Osteoblast (primary cell): Measurements from ENCODE around the gene BIN2. TPM values are rescaled to one million over a fixed set of nuclear protein-coding genes. Genes with fewer than 3 reads are reported as not detected.

Source experiments
- DNase-seq: peaks from one replicate; pipeline ENCODE4 v3.0.0; 2011; ENCODE audit warnings: low spot score, mixed read lengths; ENCODE audit not compliant: insufficient read length; ENCODE audit errors: missing footprints
- H2AFZ ChIP-seq: 2 replicates; pipeline ENCODE4 v1.6.0; 2011; ENCODE audit warnings: mild to moderate bottlenecking, low read length
- H3K27ac ChIP-seq: 2 replicates; pipeline ENCODE4 v1.5.1; 2011; ENCODE audit warnings: mild to moderate bottlenecking, low read depth, low read length, moderate library complexity
- H3K27me3 ChIP-seq: 2 replicates; pipeline ENCODE4 v1.6.0; 2012; ENCODE audit warnings: mild to moderate bottlenecking, control low read depth, inconsistent platforms, low read length, moderate library complexity; ENCODE audit not compliant: insufficient read depth
- H3K36me3 ChIP-seq: 2 replicates; pipeline ENCODE4 v1.5.1; 2011; ENCODE audit warnings: mild to moderate bottlenecking, low read length, control low read depth, moderate library complexity; ENCODE audit not compliant: insufficient read depth
- H3K4me1 ChIP-seq: 2 replicates; pipeline ENCODE4 v1.5.1; 2011; ENCODE audit warnings: mild to moderate bottlenecking, low read length, control low read depth, moderate library complexity; ENCODE audit not compliant: insufficient read depth
- H3K4me2 ChIP-seq: 2 replicates; pipeline ENCODE4 v1.6.0; 2011; ENCODE audit warnings: mild to moderate bottlenecking, low read length; ENCODE audit not compliant: insufficient read depth
- H3K4me3 ChIP-seq: fragments of 200-600 bp; sonication (generic); 3 replicates; pipeline ENCODE4 v1.5.1; 2012; ENCODE audit warnings: mild to moderate bottlenecking, low read length, inconsistent platforms; ENCODE audit not compliant: insufficient read depth
- H3K79me2 ChIP-seq: 2 replicates; pipeline ENCODE4 v1.6.0; 2012; ENCODE audit warnings: mild to moderate bottlenecking, low read length, control low read depth, inconsistent platforms; ENCODE audit not compliant: insufficient read depth
- H3K9me3 ChIP-seq: 2 replicates; pipeline ENCODE4 v1.5.1; 2011; ENCODE audit warnings: low read depth, low read length, control low read depth
- H4K20me1 ChIP-seq: 2 replicates; pipeline ENCODE4 v1.6.0; 2012; ENCODE audit warnings: mild to moderate bottlenecking, low read length, control low read depth; ENCODE audit not compliant: insufficient read depth
- CTCF ChIP-seq: IDR thresholded peaks from 2 replicates; pipeline ENCODE4 v1.5.1; 2011; ENCODE audit warnings: mild to moderate bottlenecking, low read depth, low read length, moderate library complexity; ENCODE audit errors: extremely low read depth
- total RNA-seq: library from RNA; depleted of rRNA; stranded (reverse); fragments of >200 nt; gene quantifications from 2 replicates; pipeline ENCODE4 v1.2.3, GENCODE V29; 2012

BIN2 gene
- total RNA-seq, 1 donor, result under 0.01 TPM

- Histone ChIP-seq H3K27me3 (no peaks in the 10 kb centered on the region), H3K27ac (peak overlapping the region; percentile 72), H3K4me2 (peak overlapping the region; percentile 56), H4K20me1 (no peaks in the 10 kb centered on the region), H3K4me3 (no peak overlapping the region), H3K4me1 (peaks cover 19% of the 10 kb centered on the region), H2AFZ (peak overlapping the region; percentile 91), H3K36me3 (no peaks in the 10 kb centered on the region), H3K79me2 (no peaks in the 10 kb centered on the region), H3K9me3 (no peaks in the 10 kb centered on the region)
- TF ChIP-seq CTCF, result no peak
- peak; percentile 96 for DNase-seq
These were observed 2.9 kb upstream of the BIN2 start for GRCh38 chr12:51326698-51327439.

GRCh38 chr12:51324953-51325352 lies 979 bp upstream of the BIN2 start:
- no peak overlapping the region for H2AFZ ChIP-seq
- H3K4me2 ChIP-seq, result no peak overlapping the region
- H4K20me1 ChIP-seq, result no peaks in the 10 kb centered on the region
- H3K27me3 ChIP-seq, result no peaks in the 10 kb centered on the region
- H3K4me3 ChIP-seq, result no peak overlapping the region
- no peak for TF ChIP-seq CTCF
- no peaks in the 10 kb centered on the region for H3K79me2 ChIP-seq
- no peaks in the 10 kb centered on the region for H3K36me3 ChIP-seq
- H3K27ac ChIP-seq, result no peak overlapping the region
- DNase-seq, result no peak
- H3K4me1 ChIP-seq, result peaks cover 19% of the 10 kb centered on the region
- H3K9me3 ChIP-seq, result no peaks in the 10 kb centered on the region

- Histone ChIP-seq H4K20me1 (no peaks in the 10 kb centered on the region), H2AFZ (no peak overlapping the region), H3K4me3 (no peak overlapping the region), H3K4me1 (peaks cover 19% of the 10 kb centered on the region), H3K79me2 (no peaks in the 10 kb centered on the region), H3K27ac (no peak overlapping the region), H3K36me3 (no peaks in the 10 kb centered on the region), H3K9me3 (no peaks in the 10 kb centered on the region), H3K4me2 (no peak overlapping the region), H3K27me3 (no peaks in the 10 kb centered on the region)
- DNase-seq, result no peak
- no peak for TF ChIP-seq CTCF
These were observed 535 bp downstream of the BIN2 start for GRCh38 chr12:51323317-51323960.

- Histone ChIP-seq H3K4me3 (no peak overlapping the region), H3K79me2 (no peaks in the 10 kb centered on the region), H3K4me2 (no peak overlapping the region), H3K4me1 (peaks cover 19% of the 10 kb centered on the region), H3K27ac (no peak overlapping the region), H3K27me3 (no peaks in the 10 kb centered on the region), H2AFZ (peak overlapping the region; percentile 54), H3K9me3 (no peaks in the 10 kb centered on the region), H4K20me1 (no peaks in the 10 kb centered on the region), H3K36me3 (no peaks in the 10 kb centered on the region)
- TF ChIP-seq CTCF, result no peak
- no peak for DNase-seq
These were observed 1.5 kb downstream of the BIN2 start for GRCh38 chr12:51322452-51322851.
